HEK293 (cell line): Measurements from ENCODE around the gene PSMF1.

Experiments
- ZNF623 ChIP-seq: fragments of 450-650 bp; formaldehyde crosslinking; IDR thresholded peaks from 2 replicates; pipeline ENCODE4 v1.5.1; 2016; ENCODE audit warnings: missing biosample characterization, missing genetic modification characterization
- TF ChIP-seq, protein P1 (sequence below): fragments of 450-650 bp; formaldehyde crosslinking; IDR thresholded peaks from 2 replicates; pipeline ENCODE4 v1.5.1; 2016; ENCODE audit warnings: missing biosample characterization, missing genetic modification characterization

DNA sequence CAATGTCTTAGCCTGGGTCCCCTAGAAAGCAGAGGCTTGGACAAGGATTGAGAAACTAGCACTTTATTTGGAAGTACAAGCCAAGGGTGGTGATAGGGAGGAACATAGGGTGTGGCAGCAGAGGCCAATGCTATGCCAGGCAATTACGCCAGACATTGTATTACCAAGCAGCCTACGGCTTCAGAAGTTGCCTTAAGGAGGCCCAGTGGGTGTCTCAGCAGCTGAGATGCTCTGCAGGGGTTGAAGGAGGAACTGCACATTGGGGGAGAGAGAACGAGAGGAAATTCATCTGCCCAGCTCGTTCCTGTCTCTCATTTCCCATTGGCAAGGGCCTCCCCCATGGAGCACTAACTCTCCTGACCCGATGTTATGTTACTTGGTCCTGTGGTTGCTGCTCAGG, 85.7 kb downstream of the PSMF1 start:
- TF ChIP-seq, protein P1, sequence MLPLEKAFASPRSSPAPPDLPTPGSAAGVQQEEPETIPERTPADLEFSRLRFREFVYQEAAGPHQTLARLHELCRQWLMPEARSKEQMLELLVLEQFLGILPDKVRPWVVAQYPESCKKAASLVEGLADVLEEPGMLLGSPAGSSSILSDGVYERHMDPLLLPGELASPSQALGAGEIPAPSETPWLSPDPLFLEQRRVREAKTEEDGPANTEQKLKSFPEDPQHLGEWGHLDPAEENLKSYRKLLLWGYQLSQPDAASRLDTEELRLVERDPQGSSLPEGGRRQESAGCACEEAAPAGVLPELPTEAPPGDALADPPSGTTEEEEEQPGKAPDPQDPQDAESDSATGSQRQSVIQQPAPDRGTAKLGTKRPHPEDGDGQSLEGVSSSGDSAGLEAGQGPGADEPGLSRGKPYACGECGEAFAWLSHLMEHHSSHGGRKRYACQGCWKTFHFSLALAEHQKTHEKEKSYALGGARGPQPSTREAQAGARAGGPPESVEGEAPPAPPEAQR, result no peak
- TF ChIP-seq ZNF623 (tag by site-specific recombination), result no peak
